ENCODE measurements around the gene IP6K1.

DNA sequence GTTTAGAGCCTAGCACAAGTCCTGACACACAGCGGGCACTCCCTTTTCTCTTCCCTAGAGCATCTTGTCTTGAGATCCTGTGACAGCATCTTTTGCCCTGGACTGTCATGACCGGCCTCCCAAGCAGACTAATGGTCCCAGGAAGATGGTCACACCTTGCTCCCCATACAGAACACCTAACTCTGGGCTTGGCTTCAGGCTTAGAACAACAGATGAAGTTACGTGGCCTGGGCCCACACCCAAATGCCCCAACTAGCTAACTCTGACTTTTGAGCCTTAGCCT lies 781 bp upstream of the IP6K1 start:
- TF ChIP-seq FEZF1 (tag by site-specific recombination; IDR thresholded peaks at IDR 0.05), result no peak
- TF ChIP-seq, protein P1, sequence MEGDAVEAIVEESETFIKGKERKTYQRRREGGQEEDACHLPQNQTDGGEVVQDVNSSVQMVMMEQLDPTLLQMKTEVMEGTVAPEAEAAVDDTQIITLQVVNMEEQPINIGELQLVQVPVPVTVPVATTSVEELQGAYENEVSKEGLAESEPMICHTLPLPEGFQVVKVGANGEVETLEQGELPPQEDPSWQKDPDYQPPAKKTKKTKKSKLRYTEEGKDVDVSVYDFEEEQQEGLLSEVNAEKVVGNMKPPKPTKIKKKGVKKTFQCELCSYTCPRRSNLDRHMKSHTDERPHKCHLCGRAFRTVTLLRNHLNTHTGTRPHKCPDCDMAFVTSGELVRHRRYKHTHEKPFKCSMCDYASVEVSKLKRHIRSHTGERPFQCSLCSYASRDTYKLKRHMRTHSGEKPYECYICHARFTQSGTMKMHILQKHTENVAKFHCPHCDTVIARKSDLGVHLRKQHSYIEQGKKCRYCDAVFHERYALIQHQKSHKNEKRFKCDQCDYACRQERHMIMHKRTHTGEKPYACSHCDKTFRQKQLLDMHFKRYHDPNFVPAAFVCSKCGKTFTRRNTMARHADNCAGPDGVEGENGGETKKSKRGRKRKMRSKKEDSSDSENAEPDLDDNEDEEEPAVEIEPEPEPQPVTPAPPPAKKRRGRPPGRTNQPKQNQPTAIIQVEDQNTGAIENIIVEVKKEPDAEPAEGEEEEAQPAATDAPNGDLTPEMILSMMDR (tag by site-specific recombination; IDR thresholded peaks at IDR 0.05), result no peak
- TF ChIP-seq TCF7L2 (IDR thresholded peaks at IDR 0.05; ENCODE audit: borderline replicate concordance, low read depth, low read length), result no peak
- TF ChIP-seq ZNF596 (tag by site-specific recombination; IDR thresholded peaks at IDR 0.05), result no peak
- TF ChIP-seq ZBTB8A (tag by site-specific recombination; IDR thresholded peaks at IDR 0.05), result no peak
- TF ChIP-seq ZNF561 (tag by site-specific recombination; IDR thresholded peaks at IDR 0.05; ENCODE audit: borderline replicate concordance), result no peak
- TF ChIP-seq SCRT1 (tag by site-specific recombination; IDR thresholded peaks at IDR 0.05; ENCODE audit: borderline replicate concordance), result no peak
- TF ChIP-seq, protein P2, sequence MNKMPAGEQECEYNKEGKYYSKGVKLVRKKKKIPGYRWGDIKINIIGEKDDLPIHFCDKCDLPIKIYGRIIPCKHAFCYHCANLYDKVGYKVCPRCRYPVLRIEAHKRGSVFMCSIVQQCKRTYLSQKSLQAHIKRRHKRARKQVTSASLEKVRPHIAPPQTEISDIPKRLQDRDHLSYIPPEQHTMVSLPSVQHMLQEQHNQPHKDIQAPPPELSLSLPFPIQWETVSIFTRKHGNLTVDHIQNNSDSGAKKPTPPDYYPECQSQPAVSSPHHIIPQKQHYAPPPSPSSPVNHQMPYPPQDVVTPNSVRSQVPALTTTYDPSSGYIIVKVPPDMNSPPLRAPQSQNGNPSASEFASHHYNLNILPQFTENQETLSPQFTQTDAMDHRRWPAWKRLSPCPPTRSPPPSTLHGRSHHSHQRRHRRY (tag by site-specific recombination; IDR thresholded peaks at IDR 0.05), result no peak
- TF ChIP-seq, protein P3, sequence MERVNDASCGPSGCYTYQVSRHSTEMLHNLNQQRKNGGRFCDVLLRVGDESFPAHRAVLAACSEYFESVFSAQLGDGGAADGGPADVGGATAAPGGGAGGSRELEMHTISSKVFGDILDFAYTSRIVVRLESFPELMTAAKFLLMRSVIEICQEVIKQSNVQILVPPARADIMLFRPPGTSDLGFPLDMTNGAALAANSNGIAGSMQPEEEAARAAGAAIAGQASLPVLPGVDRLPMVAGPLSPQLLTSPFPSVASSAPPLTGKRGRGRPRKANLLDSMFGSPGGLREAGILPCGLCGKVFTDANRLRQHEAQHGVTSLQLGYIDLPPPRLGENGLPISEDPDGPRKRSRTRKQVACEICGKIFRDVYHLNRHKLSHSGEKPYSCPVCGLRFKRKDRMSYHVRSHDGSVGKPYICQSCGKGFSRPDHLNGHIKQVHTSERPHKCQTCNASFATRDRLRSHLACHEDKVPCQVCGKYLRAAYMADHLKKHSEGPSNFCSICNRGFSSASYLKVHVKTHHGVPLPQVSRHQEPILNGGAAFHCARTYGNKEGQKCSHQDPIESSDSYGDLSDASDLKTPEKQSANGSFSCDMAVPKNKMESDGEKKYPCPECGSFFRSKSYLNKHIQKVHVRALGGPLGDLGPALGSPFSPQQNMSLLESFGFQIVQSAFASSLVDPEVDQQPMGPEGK (tag by site-specific recombination; IDR thresholded peaks at IDR 0.05), result no peak
- no peak for TF ChIP-seq ZNF311 (tag by site-specific recombination; IDR thresholded peaks at IDR 0.05; ENCODE audit: borderline replicate concordance)
- TF ChIP-seq ZNF155 (tag by site-specific recombination; IDR thresholded peaks at IDR 0.05), result no peak
